GM10248 (cell line): ENCODE data around the gene CHST6.

Experiments
- CTCF ChIA-PET: fragments of 300-600 bp; sonication (Branson Sonifier 250); formaldehyde crosslinking; extraction: SDS; loops from one replicate; lab custom pipeline; 2021; ENCODE audit warnings: antibody characterized with exemption; lab: Yijun Ruan, JAX
- POLR2A ChIA-PET: fragments of 350-650 bp; sonication (Branson Sonifier 250); formaldehyde crosslinking; extraction: SDS; loops from one replicate; lab custom pipeline; 2020; ENCODE audit warnings: antibody characterized with exemption; lab: Yijun Ruan, JAX
- DNase-seq: peaks from one replicate; pipeline ENCODE4 v3.0.0; 2012; ENCODE audit errors: extremely low spot score
- TF ChIP-seq, protein P1 (sequence below): IDR thresholded peaks from 2 replicates; pipeline ENCODE4 v1.5.1; 2012; ENCODE audit warnings: mild to moderate bottlenecking, low read depth; ENCODE audit errors: extremely low read depth, missing control alignments, control extremely low read depth

Gene CHST6

DNA sequence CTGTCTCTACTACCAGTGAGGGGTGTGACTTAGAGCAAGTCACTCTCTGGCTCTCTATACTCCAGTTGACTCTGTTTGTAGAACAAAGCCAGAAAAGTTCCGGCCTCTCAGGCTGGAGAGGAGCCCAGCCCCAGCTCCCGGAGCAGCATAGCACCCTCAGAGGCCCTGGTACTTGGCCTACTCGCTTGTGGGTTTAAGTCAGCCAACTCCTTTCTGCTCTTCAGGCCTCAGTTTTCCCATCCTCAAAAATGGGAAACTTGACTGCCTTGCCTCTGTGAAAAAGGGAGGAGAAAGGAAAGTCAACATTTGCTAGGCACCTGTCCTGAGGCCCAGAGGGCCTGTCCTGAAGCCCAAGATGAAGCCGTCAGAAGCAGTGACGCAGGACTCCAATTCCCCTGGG, 1.1 kb downstream of the CHST6 start:
- ChIA-PET CTCF (interaction anchor here (0.8 to 15.5 kb wide), 7 partner anchors 9 to 23 kb away, joined by 3 to 258 read pairs (median 6); partner anchors contain the start of gene TMEM170A), POLR2A (no interaction called here)
- DNase-seq: no peak
- TF ChIP-seq, protein P1, sequence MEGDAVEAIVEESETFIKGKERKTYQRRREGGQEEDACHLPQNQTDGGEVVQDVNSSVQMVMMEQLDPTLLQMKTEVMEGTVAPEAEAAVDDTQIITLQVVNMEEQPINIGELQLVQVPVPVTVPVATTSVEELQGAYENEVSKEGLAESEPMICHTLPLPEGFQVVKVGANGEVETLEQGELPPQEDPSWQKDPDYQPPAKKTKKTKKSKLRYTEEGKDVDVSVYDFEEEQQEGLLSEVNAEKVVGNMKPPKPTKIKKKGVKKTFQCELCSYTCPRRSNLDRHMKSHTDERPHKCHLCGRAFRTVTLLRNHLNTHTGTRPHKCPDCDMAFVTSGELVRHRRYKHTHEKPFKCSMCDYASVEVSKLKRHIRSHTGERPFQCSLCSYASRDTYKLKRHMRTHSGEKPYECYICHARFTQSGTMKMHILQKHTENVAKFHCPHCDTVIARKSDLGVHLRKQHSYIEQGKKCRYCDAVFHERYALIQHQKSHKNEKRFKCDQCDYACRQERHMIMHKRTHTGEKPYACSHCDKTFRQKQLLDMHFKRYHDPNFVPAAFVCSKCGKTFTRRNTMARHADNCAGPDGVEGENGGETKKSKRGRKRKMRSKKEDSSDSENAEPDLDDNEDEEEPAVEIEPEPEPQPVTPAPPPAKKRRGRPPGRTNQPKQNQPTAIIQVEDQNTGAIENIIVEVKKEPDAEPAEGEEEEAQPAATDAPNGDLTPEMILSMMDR: no peak

DNA sequence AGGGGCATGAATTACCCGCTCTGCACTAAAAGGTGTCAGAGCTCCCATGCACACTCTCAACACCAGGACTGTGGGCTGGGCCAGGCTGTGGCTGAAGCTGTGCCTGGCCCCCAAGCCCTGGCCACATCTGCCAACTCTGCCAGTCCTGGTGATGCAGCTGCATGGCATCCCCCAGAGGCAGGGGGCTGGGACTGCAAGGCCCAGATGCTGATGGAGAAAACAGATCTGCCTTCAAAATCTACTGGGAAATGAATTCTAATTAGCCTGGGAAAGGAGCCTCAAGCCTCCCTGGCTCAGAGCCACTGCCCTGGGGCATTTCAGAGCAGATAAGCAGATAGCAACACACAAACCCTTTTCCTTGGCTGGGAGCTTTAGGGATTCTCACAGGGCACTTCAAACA, 3.4 kb downstream of the CHST6 start:
- DNase-seq: no peak
- POLR2A ChIA-PET: interaction anchor here (0.5 kb wide), 1 partner anchor 145 kb away, joined by 4 read pairs; no protein-coding TSS in a partner anchor
- CTCF ChIA-PET: interaction anchor here (1.3 to 15.5 kb wide), 3 partner anchors 11 to 25 kb away, joined by 3 to 258 read pairs (median 11); partner anchors contain the start of gene TMEM170A
- TF ChIP-seq, protein P1: peak; percentile 35

DNA sequence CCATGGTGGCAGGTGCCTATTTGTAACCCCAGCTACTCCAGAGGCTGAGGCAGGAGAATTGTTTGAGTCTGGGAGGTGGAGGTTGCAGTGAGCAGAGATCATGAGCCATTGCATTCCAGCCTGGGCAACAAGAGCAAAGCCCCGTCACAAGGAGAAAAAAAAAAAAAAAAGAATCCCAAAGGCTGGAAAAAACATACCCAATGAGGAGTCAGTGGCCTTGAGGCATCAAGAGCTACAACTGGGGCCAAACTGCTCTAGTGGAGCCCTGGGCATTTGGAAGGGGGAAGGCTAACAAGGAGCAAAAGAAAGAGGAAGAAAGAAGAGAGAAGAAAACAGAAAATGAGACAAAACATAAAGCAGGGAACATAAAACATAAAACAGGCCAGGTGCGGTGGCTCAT, 6.9 kb downstream of the CHST6 start:
- ChIA-PET CTCF (interaction anchor here (2.4 to 15.5 kb wide), 2 partner anchors 18 to 28 kb away, joined by 22 to 258 read pairs; partner anchors contain the start of gene TMEM170A), POLR2A (interaction anchor here (0.6 kb wide), 1 partner anchor 12 kb away, joined by 3 read pairs; no protein-coding TSS in a partner anchor)
- DNase-seq: no peak
- TF ChIP-seq, protein P1: no peak

DNA sequence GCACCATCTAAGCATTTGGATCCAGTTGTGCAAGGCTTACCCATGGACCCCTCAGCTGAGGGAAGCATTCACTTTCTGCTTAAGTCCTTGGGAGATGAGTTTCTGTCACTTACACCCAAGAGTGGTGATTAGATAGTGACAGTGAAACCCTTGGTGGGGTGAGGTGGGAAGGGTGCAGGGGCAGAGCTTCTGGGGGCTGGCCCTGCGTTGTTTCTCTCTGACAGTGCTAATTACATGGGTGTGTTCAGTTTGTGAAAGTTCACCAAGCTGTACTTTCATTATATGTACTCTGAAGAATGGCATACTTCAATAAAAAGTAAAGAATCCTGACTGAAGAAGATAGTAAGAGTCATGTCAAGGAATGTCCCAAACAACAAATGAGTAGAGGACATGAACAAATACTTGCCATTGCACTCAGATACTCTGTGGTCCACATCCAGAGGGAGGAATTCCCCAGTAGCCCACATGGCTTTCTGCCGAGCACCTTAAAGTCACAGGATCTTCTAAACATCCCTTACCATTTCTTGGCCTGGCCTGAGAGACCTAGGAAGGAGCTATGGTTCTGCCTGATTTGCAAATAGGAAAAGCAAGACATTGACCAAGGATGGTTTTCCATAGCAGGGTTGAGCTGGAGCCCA, 8.4 kb downstream of the CHST6 start:
- ChIA-PET POLR2A (no interaction called here), CTCF (interaction anchor here (0.6 to 15.5 kb wide), 9 partner anchors 8 to 279 kb away, joined by 3 to 258 read pairs (median 3); partner anchors contain the start of genes CHST6 and TMEM170A)
- peak; percentile 61 for DNase-seq
- TF ChIP-seq, protein P1: no peak

DNA sequence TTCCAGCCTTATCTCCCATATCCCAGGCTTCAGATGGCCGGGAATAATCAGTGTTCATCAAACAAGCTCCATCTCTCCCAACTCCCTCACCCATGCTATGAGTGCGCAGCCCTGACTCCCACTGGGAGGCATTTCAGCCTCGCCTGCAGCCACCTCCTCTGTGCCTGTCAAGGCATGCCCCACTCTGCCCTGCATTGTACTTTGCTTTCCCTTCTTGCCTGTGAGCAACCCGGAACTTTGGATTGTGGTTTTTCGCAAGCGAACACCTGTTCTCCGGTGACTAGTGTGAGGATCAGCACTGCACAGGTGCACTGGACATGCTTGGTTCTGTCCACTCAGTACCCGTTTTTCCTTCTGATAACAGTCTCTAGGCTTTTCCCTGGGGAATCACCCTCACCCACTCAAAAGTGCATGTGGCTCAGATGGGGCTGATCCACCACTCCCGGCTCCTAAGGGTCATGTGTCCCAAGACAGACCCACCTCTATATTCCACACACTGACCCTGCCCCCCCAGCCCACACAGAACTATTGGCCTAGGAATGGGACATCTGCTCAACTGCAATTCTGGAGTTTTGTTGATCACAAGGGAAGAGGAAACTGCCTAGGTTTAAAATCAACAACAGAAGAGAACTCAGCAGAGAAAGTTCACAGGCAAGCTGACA, 9.1 kb downstream of the CHST6 start:
- POLR2A ChIA-PET: no interaction called here
- no peak for DNase-seq
- CTCF ChIA-PET: interaction anchor here (0.6 to 15.5 kb wide), 10 partner anchors 9 to 280 kb away, joined by 3 to 258 read pairs (median 4); partner anchors contain the start of genes CHST6 and TMEM170A
- TF ChIP-seq, protein P1: no peak

DNA sequence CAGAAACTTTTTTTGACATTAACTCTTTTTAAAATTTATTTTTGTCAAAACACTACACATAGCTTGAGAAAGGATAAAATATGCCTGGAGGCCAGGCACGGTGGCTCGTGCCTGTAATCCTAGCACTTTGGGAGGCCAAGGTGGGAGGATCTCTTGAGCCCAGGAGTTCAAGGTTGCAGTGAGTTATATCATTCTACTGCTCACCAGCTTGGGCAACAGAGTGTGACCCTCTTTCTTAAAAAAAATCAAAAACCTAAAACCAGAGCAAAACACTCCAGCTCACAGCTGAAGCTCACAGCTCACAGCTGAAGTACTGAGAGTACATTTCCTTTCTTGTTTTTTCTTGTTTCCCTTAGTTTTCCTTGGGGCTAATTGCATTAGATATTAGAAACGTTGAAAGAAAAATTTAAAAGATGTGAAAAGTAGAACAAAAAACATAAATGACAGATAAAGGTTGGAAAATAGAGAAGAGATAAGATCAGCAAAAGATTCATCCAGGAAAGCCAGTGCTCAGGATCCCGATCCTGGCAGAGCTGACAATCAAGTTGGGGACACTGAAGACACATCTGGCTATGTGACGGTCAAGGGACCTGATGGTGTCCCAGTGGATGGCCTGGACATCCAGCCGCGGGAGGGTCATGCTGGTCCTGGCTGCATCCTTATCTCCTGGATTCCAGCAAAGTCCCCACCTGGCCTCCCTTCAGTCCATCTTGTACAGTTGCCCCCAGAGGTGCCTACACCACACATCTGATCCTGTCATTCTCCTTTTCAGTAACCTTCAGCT, 9.8 kb downstream of the CHST6 start:
- TF ChIP-seq, protein P1: no peak
- DNase-seq: no peak
- CTCF ChIA-PET: interaction anchor here (1.0 to 15.5 kb wide), 7 partner anchors 9 to 286 kb away, joined by 3 to 258 read pairs (median 6); partner anchors contain the start of genes CHST6 and TMEM170A
- POLR2A ChIA-PET: no interaction called here
